ENCODE measurements around the gene ADI1. TPM values are rescaled to one million over a fixed set of nuclear protein-coding genes. Genes with fewer than 3 reads are reported as not detected.

Gene ADI1
- total RNA-seq, 3 donors from 2014 or later, result 47.2 to 81.3 (median 78.2) TPM

DNA sequence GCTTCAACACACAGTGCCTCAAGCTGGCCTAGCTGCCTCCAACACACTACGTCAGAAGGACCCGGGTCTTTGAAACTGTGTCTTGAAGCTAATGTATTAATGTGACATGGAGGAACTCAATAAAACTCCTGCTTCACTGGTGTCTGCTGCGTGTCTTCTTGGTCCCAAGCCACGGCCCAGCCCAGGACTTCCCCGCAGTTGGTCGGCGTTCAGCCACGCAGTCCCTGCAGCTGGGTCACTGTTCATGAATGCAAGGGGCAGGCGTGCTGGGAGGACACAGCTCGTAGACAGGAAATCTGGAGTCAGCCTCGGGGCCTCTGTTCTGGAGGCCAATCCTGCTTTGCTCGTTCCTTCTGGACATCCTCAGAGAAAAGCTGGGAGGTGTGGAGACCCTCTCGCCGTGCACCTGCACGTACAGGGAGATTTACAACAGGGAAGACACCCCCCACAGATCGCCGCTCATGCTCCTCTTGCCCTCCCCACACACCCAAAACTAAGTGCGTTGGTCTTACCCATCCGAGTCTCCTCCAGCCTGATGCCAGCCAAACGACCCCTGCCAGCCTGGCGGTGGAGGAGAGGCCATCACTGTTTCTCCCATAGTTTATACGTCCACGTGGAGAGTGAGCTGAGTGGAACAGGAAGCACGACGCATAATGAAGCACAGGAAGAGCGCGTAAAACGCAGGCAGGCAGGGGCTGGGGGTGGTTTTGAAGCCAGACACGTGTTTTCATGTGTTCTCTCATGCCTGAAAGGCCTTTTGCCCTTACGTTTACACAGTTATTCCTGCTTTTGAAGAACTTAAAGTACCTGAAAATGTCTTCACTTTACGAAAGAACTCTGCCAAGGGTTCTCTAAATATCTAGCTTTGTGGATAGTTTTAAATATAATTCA lies 39.7 kb downstream of the ADI1 start:
- intact Hi-C loops (cut with DNase I; ENCODE audit: low total_unique reads), result loop anchor here (5.0 kb wide), 1 partner anchor 467 kb away; no protein-coding TSS in a partner anchor
- Histone ChIP-seq H3K4me1 (no peaks in the 10 kb centered on the region), H3K27me3 (no peaks in the 10 kb centered on the region), H3K36me3 (no peaks in the 10 kb centered on the region), H3K4me3 (no peak overlapping the region), H3K9me3 (no peaks in the 10 kb centered on the region), H3K27ac (no peak overlapping the region)
- no peak for DNase-seq (ENCODE audit: low spot score in 2 of 2)
- TF ChIP-seq POLR2A (IDR thresholded peaks at IDR 0.05) (no peak), POLR2AphosphoS5 (IDR thresholded peaks at IDR 0.05) (no peak)
- TF ChIP-seq, protein P1, sequence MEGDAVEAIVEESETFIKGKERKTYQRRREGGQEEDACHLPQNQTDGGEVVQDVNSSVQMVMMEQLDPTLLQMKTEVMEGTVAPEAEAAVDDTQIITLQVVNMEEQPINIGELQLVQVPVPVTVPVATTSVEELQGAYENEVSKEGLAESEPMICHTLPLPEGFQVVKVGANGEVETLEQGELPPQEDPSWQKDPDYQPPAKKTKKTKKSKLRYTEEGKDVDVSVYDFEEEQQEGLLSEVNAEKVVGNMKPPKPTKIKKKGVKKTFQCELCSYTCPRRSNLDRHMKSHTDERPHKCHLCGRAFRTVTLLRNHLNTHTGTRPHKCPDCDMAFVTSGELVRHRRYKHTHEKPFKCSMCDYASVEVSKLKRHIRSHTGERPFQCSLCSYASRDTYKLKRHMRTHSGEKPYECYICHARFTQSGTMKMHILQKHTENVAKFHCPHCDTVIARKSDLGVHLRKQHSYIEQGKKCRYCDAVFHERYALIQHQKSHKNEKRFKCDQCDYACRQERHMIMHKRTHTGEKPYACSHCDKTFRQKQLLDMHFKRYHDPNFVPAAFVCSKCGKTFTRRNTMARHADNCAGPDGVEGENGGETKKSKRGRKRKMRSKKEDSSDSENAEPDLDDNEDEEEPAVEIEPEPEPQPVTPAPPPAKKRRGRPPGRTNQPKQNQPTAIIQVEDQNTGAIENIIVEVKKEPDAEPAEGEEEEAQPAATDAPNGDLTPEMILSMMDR (IDR thresholded peaks at IDR 0.05), result no peak

DNA sequence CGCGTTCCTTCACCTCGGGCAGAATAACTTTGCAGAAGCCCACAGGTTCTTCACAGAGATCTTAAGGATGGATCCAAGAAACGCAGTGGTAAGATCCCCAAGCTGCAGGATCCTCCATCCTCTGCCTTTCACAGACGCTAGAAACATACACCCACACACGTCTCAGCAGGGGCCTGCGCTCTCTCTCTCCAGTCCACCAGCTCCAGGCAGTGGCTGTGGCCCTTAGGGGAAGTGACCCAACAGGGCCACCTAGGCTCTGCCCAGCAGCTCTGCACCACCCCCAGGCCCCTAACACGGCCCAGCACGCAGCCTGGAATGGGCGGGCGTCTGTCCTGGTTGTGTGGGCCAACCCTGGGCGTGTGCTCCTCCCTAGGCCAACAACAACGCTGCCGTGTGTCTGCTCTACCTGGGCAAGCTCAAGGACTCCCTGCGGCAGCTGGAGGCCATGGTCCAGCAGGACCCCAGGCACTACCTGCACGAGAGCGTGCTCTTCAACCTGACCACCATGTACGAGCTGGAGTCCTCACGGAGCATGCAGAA lies 40.4 kb downstream of the ADI1 start:
- H3K4me3 ChIP-seq, result no peak overlapping the region
- H3K27me3 ChIP-seq, result no peaks in the 10 kb centered on the region
- no peaks in the 10 kb centered on the region for H3K36me3 ChIP-seq
- no peak for DNase-seq (ENCODE audit: low spot score in 2 of 2)
- no peak overlapping the region for H3K27ac ChIP-seq
- H3K9me3 ChIP-seq, result no peaks in the 10 kb centered on the region
- no peaks in the 10 kb centered on the region for H3K4me1 ChIP-seq
- intact Hi-C loops (cut with DNase I; ENCODE audit: low total_unique reads), result loop anchor here (5.0 kb wide), 1 partner anchor 467 kb away; no protein-coding TSS in a partner anchor
- TF ChIP-seq, protein P1 (IDR thresholded peaks at IDR 0.05), result no peak
- no peak for TF ChIP-seq POLR2A (IDR thresholded peaks at IDR 0.05)
- no peak for TF ChIP-seq POLR2AphosphoS5 (IDR thresholded peaks at IDR 0.05)

DNA sequence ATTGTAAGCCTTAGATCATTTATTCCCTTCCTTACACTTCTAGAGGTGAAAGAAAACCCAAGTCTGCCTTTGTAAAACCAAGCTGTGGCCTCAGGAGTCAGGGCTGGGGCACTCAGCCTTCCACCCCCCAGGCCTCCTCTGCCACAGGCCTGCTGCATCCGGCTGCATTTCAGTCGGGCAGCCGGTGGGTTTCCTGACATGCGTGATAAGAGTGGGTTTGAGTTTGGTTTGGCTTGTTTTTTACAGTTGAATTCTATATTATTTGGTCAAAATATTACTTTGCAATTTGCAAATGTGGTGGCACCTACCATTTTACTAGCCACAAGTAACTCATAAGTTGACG lies 42.4 kb downstream of the ADI1 start:
- no peak for TF ChIP-seq POLR2AphosphoS5 (IDR thresholded peaks at IDR 0.05)
- TF ChIP-seq, protein P1 (IDR thresholded peaks at IDR 0.05), result no peak
- TF ChIP-seq POLR2A (IDR thresholded peaks at IDR 0.05), result no peak
- no peaks in the 10 kb centered on the region for H3K9me3 ChIP-seq
- no peaks in the 10 kb centered on the region for H3K27me3 ChIP-seq
- H3K27ac ChIP-seq, result no peak overlapping the region
- no peak for DNase-seq (ENCODE audit: low spot score in 2 of 2)
- H3K36me3 ChIP-seq, result no peaks in the 10 kb centered on the region
- H3K4me1 ChIP-seq, result no peaks in the 10 kb centered on the region
- H3K4me3 ChIP-seq, result no peak overlapping the region
- intact Hi-C loops (cut with DNase I; ENCODE audit: low total_unique reads), result loop anchor here (5.0 kb wide), 1 partner anchor 465 kb away; no protein-coding TSS in a partner anchor

DNA sequence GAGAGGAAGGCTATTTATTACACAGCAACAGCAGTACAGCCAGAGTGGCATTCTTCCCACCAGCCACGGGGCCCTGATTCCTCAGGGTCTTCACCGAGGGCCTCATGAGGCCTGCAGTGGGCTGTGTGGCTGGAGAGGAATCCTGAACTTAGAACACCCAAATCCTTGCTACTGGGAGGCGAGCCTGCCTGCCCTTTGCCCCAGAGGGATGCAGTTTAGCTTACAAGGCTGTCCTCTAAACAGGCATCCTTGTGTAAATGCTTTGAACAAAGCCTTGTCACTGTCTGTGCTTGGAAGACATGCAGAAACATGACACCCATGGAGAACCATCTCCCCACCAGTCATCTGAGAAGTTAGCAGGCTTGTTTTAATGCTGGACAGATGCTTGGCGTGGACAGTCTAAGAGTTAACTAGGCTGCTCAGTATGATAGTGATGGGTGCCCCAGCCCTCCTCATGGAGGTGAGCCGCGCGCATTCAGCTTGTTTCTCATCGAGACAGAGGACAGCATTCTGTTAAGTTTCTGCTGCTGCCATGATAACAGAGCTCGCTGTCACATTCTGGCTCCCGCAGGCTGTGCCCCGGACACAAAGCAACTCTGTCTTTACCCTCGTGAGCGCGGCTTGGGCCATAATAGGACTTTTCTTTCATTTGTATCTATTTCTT lies 42.9 kb downstream of the ADI1 start:
- TF ChIP-seq POLR2A (IDR thresholded peaks at IDR 0.05), result no peak
- TF ChIP-seq, protein P1 (IDR thresholded peaks at IDR 0.05), result no peak
- no peak for TF ChIP-seq POLR2AphosphoS5 (IDR thresholded peaks at IDR 0.05)
- Histone ChIP-seq H3K4me1 (peaks cover 0 to 3% of the 10 kb centered on the region in 2 donors), H3K9me3 (no peaks in the 10 kb centered on the region), H3K4me3 (no peak overlapping the region), H3K27me3 (no peaks in the 10 kb centered on the region), H3K27ac (no peak overlapping the region), H3K36me3 (no peaks in the 10 kb centered on the region)
- no peak for DNase-seq (ENCODE audit: low spot score in 2 of 2)
- intact Hi-C loops (cut with DNase I; ENCODE audit: low total_unique reads), result loop anchor here (5.0 kb wide), 1 partner anchor 464 kb away; no protein-coding TSS in a partner anchor

Measured in breast epithelium (tissue), 4 donors.